OCI-LY3 (cell line): ENCODE data around the gene CFAP46.

Experiments used
- EZH2phosphoT487 ChIP-seq: fragments of 200-600 bp; shearing (Covaris generic); IDR thresholded peaks from 2 replicates; pipeline ENCODE4 v1.6.1; 2018; ENCODE audit warnings: antibody characterized with exemption, mixed run types, low read depth
- TF ChIP-seq, protein P1 (sequence below): fragments of 200-600, 300-600 bp; sonication (generic); IDR thresholded peaks from 2 replicates; pipeline ENCODE4 v1.5.1; 2014; ENCODE audit warnings: antibody characterized with exemption, low read length, low read depth

DNA sequence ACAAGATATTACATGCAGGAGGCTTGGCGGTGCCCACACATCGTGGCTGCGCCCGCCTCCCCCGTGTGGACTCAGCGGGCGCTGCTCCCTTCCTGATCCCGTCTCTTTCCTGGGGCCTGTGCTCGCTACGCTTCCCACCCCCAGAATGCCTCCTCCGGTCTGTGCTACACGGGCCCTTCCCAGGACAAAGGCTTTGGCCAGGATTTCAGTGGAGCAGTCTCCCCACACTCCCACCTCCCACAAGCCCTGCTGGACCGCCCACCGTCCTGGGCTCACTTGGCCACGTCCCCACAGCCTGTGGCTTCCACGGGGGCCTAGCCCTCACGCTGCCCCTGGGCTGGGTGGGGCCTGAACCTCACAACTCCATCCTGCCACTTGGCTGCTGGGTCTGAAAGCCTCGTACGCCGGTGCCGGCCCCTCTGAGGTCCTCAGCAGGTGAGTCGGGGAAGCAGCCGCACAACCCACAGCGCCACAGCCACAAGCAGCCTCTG lies 17.3 kb downstream of the CFAP46 start:
- TF ChIP-seq, protein P1, sequence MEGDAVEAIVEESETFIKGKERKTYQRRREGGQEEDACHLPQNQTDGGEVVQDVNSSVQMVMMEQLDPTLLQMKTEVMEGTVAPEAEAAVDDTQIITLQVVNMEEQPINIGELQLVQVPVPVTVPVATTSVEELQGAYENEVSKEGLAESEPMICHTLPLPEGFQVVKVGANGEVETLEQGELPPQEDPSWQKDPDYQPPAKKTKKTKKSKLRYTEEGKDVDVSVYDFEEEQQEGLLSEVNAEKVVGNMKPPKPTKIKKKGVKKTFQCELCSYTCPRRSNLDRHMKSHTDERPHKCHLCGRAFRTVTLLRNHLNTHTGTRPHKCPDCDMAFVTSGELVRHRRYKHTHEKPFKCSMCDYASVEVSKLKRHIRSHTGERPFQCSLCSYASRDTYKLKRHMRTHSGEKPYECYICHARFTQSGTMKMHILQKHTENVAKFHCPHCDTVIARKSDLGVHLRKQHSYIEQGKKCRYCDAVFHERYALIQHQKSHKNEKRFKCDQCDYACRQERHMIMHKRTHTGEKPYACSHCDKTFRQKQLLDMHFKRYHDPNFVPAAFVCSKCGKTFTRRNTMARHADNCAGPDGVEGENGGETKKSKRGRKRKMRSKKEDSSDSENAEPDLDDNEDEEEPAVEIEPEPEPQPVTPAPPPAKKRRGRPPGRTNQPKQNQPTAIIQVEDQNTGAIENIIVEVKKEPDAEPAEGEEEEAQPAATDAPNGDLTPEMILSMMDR, result no peak
- no peak for TF ChIP-seq EZH2phosphoT487
